Embryonic facial prominence (tissue), 1 donor: ENCODE data around the gene IL31.
"Not testable (repeated sequence)": the region's sequence is repeated elsewhere in the genome, so short reads cannot be mapped to it uniquely, and the experiment has no call there.

Source experiments
- DNase-seq: peaks from one replicate; pipeline ENCODE4 v3.0.0-alpha.2; 2016; ENCODE audit errors: extremely low spot score

IL31 gene

DNA sequence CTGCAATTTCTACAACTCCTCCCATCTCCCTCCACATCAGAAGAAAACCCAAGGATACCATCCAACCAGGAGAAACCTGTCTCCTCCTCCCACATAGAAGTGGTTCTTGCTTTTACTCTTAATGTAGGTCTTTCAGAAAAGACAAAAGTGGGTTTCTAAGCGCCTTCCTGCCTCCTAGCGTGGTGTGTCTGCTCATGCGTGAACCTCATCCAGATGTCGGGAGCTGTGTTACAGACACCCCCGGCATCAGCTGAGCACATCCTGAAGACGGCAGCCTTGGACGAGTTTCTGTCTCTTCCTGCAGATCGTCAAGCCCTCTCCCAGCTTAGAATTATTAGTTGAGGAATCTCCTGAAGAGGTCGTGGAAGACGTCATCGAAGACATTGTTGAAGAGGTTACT is 18.4 kb upstream of the IL31 start:
- DNase-seq, result no peak

DNA sequence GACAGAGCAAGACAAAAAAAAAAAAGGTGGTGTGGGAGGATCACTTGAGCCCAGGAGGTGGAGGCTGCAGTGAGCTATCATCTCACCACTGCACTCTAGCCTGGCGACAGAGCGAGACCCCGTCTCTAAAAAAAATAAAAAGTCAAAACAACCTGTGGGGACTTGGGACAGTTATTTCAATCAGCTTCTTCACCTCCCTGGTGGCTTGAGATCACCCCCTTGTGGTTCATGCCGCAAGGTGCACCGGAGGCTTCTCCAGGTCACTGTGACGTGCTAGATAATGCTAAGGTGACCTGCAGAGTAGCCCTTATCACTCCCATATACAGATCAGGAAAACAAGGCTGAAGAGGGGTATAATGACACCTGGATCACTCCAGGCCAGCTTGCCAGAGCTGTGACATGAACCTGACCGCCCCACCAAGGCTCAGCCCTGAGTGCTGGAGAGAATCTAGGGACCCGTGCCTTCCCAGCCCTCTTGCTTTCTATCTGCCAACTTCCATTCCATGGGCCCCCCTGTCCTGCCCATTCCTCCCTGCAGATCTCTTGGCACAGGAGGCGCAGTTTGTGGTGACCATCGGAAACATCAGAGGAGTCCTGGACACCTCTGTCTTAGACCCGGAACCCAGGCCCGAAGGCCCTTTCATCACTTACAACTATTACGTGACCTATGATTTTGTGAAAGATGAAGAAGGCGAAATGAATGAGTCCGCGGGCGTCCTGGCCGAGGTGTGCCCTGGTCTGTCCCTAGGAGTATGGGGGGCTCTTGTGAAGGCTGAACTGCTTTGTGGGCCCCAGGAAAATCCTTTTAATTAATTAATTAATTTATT is 17.0 kb upstream of the IL31 start:
- no peak for DNase-seq

DNA sequence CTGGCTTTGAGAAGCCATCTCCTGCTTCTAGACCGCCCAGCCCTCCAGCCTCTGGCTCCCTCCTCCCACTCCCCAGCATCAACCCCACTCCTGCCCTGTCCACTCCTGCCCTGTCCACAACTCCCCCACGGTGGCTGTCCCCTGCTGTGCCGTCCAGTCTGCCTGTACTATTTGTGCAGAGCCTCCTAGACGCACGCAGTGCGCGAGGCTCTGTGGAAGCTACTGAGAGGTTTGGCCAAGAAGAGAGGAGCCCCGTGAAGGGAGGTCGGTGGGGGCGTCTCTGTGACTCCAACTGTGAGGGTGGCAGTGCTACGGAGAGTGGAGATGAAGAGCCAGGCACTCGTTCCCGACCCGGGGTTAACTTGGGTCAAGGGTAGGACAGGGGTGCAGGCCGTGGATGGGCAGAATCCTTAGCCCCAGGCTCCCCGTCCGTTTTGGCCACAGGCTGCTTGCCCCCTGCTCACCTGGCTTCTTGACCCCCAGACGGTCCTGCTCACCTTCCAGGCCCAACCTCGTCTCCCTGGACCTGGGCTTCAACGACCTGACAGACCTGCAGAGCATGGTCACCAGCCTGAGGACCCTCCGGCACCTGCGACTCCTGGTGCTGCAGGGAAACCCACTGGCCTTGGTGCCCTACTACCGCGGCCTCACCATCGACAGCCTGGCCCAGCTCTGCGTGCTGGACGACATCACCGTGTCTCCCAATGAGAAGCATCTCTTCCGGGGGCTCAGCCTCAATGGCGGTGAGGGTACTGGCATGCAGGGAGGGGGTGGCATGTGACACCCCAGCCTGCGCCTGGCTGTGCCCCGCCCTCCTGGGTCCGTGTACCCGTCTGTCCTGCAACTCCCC is 15.8 kb upstream of the IL31 start:
- no peak for DNase-seq

DNA sequence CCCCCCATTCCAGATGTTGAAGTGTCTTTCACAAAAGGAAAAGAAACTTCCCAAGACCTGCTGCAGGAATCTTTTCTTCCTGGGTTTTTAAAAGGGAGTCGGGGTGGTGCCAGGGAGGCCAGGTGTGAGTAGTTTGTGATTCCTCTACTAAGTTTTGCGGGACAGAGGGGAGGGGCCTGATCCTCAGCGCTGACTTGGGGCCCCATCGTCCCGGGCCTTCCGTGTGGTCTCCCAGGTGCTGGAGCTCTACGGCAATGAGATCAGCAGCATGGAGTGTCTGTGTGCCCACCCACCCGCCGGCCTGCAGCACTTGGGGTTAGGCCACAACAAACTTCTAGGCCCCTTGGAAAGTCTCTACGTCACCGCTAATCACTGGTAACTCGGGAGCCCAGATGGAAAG is 13.4 kb upstream of the IL31 start:
- no peak for DNase-seq

DNA sequence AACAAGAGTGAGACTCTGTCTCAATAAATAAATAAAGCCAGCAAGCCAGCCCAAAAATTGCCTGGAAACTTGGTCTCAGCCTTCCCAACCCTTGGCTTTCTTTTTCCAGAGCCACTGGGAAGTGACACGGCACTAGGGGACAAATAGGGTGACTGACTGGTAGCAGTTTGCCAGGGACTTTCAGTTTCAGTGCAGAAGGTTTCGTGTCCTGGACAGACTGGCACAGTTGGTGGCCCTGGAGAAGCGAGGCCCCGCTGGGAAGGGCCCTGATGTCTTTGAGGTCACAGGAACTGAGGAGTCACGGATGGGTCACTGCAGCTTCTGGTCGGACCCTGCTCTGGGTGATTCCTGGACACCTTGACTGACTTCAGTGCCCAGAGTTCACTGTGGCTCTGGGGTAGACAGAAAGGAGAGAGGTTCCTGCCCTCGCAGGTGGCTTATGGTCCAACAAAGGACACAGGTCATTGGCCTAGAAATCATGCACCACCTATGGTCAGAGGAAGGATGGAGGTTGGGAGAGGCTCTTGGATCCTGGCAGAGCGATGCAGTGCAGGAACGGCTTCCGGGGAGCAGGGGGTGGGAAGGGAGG is 11.6 kb upstream of the IL31 start:
- no peak for DNase-seq

DNA sequence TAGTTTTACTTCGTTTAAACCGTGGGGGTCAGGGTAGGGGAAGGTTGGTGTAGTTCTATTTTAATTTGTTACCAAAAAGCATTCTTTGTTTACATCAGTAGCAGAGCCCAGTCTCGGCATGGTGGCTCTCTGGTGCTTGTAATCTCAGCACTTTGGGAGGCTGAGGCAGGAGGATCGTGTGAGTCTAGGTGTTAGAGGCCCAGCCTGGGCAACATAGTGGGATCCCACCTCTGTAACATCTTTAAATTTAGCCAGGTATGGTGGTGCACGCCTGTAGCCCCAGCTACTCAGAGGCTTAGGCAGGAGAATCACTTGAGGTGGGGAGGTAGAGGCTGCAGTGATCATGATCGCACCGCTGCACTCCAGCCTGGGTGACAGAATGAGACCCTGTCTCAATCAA is 11.1 kb upstream of the IL31 start:
- no peak for DNase-seq

DNA sequence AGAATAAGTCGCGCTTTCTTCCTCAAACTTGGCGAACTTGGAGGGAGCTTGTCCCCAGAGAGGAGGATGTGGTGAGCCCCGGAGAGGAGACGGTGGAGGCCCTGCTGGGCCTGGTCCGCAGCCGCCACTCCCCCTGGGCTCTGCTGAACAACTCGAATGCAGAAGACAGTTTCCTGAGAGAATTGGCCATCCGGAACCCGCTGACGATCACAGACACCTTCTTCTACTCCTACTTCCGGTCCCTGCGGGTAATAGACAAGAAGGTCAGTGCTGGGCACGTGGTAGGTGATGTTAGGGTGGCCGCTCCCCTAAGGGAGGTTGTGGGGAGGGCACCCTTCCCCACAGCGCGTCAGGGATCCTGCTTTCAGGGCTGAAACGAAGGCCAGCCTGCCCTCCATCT is 10.5 kb upstream of the IL31 start:
- no peak for DNase-seq

DNA sequence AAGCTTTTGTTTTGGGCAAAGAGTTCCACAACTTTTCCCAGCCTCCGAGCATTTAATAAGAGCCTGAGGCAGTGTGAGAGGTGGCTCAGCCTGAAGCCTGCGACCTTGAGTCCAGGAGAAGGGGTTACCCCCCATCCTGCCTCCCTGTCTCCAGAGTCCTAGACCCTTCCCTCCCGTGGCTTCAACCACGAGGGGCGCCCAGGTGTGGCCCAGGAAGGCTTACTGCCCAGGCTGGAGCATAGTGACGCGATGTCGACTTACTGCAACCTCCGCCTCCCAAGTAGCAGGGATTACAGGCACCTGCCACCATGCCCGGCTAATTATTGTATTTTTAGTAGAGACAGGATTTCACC is 9.5 kb upstream of the IL31 start:
- DNase-seq, result no peak

DNA sequence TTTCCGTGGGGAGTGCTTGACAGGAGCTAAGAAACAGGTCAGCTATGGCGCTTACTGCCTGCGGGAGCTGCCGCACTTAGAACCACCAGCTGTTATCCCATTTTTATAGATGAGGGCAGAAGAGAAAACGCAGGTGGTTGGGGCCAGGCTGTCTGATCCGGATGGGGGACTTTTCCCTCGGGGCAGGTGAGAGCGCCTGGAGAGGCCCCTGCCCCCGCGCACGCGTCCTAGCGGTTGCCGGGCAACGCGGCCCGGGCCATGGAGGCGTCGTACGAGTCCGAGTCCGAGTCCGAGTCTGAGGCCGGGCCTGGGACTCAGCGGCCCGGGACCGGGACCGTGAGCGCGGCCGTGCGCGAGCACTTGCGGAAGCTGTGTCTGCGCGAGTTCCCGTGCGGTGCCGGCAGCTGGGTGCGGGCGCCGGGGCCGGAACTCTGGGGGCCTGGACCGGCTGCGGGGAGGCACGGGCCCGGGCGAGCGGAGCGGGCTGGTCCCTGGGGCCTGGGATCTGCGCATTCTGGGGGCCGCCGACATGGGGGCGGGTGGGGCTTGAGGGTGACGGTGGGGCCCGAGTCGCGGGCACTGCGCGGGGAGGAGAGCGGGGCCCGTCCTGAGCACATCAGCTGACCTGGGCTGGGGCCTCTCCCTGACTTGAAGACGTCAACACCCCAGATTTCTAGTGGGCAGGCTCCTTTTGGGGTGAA is 9.0 kb upstream of the IL31 start, which contains the start of gene LRRC43:
Gene LRRC43 (plus strand): TSS at position 237 of the 701 bp plus-strand sequence. CDS start 22 bp downstream, at position 259.
- no peak for DNase-seq

DNA sequence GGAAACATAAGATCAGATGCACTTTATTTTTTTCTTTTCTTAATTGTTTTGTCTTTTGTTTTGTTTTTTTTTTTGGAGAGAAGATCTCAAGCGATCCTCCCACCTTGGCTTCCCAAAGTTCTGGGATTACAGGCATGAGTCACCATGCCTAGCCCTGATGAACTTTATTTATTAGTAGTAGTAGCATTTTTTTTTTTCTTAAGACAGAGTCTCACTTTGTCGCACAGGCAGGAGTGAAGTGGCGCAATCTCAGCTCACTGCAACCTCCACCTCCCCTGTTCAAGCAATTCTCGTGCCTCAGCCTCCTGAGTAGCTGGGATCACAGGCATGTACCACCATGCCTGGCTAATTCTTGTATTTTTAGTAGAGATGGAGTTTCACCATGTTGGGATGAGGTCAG is 2.5 kb upstream of the IL31 start:
- not testable (repeated sequence) for DNase-seq

DNA sequence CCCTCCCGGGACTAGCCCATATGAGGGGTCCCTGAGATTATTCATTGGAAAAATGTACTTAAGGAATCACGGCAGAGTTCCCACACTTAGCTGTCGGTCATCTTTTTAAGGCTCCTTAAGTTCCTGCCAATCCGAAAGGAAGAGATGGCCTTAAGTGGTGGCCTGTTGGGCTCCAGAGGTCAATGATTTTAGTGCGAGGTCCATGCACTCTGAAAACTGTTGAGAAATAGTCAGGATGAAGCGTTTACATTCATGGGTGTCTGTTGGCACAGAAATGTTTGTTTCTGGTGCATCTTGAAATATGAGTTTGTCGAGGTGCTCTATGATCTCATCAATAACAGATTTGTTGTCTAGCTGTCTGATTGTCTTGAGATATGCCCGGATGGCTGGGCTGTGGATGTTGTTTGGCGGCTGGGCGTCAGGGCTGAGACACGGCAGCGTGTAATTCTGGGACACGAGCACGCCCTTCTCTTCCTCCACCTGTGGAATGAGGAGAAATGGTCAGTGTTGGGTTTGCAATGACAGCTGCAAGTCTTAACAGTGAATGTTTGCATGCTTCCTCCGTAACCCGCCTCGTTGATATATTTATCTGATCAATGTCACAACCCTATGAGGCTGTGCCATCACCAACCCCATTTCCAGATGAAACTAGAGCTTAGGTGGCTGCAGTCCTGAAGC is 1.6 kb downstream of the IL31 start:
- no peak for DNase-seq

DNA sequence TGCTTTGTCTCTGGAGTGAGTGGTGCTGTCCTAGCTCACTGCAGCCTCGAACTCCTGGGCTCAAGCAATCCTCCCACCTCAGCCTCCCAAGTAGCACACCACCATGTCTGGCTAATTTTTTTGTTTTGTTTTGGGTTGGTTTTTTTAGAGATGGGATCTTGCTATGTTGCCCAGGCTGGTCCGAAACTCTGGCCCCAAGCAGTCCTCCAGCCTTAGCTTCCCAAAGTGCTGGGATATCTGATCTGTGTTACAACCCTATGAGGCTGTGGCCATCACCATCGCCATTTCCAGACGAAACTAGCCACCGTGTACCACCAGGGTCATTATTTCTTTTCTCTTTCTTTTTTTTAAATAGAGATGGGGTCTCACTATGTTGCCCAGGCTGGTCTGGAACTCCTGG is 2.6 kb downstream of the IL31 start:
- no peak for DNase-seq

DNA sequence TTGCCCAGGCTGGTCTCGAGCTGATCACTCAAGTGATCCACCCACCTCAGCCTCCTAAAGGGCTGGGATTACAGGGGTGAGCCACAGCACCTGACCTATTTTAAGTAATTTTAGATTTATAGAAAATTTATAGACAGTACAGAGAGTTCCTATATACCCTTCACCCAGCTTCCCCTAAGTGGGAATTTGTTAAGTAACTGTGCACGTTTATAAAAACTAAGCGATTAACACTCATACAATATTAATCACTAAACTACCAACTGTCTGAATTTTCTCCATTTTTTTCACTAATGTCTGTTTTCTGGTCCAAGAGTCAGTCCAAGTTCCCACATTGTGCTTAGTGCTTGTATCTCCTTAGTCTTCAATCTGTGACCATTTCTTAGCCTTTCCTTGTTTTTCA is 5.5 kb downstream of the IL31 start:
- no peak for DNase-seq

DNA sequence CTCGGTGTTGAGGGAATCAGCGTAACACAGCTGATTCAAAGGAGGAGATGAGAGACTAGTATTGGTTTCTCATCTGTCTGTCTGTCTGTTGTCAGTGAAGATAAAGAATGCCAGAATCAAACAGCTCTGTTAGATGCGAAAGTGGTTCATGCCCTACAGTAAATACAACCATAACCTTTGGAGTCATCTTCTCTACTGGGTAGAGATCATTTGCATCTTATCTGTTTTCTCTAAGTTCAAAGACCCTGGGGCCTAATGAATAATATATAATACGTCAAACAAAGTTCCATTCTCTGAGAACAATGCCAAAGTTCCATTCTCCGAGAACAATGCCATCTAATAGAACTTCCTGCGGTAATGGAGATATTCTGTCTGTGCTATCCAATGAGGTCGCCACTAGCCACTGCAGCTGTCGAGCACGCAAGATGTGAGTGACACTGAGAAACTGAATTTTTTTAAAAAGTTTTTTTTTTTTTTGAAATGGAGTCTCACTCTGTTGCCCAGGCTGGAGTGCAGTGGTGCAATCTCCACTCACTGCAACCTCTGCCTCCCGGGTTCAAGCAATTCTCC is 6.6 kb downstream of the IL31 start:
- DNase-seq, result no peak

DNA sequence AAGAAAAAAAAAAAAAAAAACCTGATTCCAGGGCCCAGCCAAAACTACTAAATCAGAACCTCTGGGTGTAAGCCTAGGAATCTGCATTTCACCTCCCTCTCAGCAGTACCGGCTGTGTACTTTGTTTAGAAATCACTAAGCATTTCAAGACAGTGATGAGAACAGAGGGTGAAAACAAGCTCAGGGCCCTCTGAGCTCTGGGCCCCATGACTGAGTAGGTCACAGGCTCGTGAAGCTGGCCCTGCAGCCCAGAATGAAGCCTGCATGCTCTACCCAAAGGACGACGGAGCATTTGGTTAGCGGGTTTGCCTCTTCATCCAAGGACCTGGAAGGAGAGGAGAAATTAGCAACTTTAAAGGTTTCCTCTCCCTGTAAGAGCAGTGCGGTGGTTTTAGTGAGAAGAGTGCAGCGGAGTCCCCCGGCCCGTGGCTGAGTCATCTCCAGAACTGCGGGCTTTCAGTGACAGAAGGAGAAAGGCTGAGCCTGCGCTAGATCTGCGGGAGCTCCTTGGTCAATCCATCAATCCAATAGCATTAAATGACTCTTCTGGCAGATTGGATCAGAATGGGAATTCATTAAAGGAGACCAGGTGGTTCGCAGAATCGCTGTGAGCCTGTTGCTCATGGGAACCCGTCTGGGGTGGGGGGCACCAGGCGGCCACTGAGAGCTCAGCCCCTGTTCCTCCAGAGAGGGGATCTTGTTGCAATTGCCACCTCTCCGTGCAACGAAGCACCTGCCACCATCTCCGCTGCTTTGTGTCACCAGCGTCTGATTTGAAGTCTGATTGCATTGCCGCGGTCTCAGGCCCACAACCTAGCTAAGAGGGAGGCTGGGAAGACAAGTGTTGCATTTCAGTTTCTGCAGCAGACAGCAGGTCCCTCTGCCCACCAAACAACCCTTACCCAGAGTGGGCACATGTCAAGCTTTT is 7.3 kb downstream of the IL31 start:
- DNase-seq, result no peak

DNA sequence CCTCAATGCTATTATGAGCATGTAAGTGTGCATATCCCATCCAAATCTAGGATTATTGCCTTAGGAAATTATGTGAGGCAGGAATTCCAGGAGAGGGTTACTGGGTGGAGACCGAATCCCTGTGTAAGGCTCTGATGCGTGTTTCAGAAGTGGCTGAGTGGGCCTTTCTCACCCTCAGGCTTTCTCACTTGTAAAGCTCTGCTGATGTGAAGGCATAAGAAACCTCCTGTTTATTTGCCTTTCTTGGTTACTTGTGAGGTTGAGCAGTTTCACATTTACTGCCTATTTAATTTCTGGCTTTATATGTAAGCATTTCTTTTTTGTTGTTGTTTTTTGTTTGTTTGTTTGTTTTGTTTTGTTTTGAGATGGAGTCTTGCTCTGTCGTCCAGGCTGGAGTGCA is 11.0 kb downstream of the IL31 start:
- no peak for DNase-seq

DNA sequence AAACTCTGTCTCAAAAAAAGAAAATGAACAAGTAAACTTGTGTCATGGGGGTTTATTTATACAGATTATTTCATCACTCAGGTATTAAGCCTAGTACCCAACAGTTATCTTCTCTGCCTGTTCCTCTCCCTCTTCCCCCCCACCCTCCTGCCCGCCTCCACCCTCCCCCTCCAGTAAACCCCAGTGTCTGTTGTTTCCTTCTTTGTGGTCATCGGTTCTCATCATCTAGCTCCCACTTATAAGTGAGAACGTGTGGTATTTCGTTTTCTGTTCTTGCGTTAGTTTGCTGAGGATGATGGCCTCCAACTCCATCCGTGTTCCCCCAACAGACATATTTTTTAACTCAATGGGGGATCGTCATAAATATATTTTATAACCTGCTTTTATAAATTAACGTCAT is 12.3 kb downstream of the IL31 start:
- DNase-seq, result no peak

DNA sequence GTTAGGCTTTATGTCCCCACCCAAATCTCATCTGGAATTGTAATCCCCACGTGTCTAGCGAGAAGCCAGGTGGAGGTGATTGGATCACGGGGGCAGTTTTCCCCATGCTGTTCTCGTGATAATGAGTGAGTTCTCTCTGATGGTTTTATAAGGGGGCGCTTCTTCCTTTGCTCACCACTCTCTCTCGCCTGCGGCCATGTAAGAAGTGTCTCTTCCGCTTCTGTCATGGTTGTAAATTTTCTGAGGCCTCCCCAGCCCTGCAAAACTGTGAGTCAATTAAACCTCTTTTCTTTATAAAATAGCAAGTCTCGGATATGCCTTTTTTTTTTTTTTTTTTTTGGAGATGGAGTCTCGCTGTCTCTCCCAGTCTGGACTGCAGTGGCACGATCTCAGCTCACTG is 13.3 kb downstream of the IL31 start:
- DNase-seq, result no peak

DNA sequence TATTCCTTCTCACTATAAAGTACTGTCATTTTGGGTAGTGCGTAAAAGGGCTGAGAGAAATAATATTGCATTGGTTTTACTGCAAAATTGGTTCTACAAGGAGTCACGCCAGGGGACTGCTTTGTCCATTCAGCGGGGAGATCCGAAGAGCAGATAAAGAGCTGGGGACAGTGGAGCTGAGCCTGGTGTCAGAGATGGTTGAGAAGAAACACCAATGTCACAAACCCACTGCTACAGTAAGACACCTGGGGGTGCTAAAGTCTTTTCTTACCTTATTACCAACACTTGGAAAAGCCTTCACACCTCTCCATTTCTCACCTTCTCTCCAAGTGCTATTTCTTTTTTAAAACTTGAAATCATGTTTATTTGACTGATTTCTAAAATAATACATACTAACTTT is 14.1 kb downstream of the IL31 start:
- no peak for DNase-seq

DNA sequence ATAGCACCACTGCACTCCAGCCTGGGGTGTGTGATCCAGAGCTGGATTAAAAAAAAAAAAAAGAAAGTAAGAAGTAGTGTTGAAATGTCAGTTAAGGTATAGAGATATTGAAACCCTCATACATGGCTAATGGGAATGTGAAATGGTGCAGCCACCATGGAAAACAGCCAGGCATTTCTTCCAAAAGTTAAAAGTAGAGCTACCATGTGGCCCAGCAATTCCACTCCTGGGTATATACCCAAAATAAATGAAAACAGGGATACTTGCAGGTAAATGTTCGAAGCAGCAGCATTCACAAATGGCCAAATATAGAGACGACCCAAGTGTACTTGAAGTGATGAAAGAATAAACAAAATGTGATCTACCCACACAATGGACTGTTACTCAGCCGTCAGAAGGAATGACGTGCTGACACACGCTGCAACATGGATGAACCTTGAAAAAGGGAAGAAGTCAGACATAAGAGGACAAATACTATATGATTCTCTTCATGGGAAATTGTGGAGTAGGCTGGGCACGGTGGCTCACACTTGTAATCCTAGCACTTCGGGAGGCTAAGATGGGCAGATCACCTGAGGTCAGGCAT is 15.2 kb downstream of the IL31 start:
- no peak for DNase-seq
